DMS153 treated with DMSO at 0.1 percent for 48 hours (cell line): ENCODE data around the gene USO1.
"Not testable (repeated sequence)": the region's sequence is repeated elsewhere in the genome, so short reads cannot be mapped to it uniquely, and the experiment has no call there.

Source experiments
- DNase-seq: peaks from one replicate; lab custom pipeline; 2025; ENCODE audit not compliant: unreplicated experiment; lab: John Stamatoyannopoulos, UW

The USO1 gene, protein sequence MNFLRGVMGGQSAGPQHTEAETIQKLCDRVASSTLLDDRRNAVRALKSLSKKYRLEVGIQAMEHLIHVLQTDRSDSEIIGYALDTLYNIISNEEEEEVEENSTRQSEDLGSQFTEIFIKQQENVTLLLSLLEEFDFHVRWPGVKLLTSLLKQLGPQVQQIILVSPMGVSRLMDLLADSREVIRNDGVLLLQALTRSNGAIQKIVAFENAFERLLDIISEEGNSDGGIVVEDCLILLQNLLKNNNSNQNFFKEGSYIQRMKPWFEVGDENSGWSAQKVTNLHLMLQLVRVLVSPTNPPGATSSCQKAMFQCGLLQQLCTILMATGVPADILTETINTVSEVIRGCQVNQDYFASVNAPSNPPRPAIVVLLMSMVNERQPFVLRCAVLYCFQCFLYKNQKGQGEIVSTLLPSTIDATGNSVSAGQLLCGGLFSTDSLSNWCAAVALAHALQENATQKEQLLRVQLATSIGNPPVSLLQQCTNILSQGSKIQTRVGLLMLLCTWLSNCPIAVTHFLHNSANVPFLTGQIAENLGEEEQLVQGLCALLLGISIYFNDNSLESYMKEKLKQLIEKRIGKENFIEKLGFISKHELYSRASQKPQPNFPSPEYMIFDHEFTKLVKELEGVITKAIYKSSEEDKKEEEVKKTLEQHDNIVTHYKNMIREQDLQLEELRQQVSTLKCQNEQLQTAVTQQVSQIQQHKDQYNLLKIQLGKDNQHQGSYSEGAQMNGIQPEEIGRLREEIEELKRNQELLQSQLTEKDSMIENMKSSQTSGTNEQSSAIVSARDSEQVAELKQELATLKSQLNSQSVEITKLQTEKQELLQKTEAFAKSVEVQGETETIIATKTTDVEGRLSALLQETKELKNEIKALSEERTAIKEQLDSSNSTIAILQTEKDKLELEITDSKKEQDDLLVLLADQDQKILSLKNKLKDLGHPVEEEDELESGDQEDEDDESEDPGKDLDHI

DNA sequence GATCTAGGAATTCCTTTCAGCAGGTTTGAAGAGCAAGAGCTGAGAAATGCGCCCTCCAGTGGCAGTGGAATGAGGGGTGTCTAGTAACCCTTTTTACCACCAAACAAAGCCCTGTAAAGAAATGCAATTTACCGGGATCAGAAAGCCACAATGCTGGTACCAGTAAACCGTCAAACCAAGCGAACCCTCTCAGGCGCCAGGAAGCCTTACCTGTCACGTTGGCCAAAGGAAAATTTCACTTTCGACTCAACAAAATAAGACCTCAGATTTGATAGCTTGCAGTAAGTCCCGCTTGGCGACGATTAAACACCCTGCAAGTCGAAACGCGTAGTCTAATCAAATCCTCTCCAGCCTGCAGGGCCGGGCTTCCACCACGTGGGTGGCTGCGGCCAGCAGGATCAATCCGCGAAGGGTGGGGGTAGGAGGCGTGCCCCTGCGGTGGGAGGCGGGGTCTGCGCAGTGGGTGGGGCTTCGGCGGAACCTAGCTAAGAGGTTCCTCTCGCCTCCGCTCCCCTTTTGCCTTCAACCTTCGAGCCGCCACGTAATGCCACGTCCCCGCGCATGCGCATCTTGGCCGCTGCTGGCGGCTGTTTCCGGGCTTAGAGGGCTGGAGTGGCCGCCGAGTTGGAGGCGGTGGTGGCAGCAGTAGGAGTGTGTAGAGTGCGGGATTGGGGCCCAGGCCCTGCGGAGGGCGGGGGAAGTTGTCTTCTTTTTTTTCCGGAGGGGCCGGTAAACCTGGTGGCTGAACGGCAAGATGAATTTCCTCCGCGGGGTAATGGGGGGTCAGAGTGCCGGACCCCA is at the start of gene USO1:
Gene USO1, plus strand, starts transcription at position 512 of the 801 bp plus-strand sequence. Its CDS starts 243 bp downstream, at position 755.
- peak; percentile 99 for DNase-seq

DNA sequence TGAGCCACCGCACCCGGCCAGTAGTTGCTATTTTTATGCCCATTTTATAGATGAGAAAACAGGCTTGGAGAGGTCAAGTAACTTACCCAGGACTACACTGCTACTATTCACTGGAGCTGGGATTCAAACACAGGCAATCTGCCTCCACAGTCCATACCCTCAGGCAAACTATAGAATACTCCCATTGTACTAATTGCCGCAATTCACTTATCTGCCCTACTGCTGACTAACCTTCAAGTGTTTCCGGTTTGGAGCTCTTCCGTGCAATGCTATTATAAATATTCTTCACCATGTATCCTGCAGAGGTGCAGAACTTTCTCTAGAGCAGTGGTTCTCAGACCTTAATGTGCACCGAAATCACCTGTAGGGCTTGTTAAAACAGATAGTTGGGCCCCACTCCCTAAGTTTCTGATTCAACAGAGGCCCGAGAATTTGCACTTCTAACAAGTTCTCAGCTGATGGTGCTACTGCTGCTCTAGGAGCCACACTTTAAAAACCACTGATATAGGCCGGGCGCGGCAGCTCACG is 49.3 kb upstream of the USO1 start:
- no peak for DNase-seq

DNA sequence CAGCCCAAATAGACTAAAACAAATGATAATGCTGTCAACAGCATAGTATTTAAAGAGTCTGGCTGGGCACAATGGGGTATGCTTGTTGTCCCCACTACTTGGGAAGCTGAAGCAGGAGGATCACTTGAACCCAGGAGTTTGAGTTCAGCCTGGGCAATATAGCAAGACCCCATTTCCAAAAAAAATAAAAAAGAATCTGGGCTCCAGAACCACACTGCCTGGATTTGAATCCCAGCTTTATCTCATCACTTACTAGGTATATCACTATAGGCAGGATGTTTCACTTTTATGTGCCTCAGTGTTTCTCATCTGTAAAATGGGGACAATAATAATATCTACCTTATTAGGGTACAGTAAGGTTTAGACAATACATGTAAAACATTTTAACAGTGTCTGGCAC is 45.9 kb upstream of the USO1 start:
- no peak for DNase-seq

DNA sequence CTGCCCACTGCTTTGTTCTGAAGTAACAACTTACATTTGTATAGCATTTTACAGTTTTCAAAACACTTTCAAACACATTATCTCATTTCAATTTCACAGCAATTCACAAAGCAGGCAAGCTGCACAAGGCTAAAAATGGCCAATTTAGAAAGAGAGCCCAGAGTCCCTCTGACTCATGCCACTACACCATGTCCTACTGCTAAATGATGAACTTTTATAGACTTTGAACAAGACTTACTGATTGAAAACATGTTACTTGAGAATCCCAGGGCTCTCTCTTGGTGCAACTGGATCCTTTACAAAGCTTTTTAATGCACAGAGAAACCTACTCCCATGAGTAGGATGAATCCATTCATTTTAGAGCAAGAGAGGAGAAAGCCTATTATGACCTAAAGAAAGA is 45.4 kb upstream of the USO1 start:
- DNase-seq, result no peak

DNA sequence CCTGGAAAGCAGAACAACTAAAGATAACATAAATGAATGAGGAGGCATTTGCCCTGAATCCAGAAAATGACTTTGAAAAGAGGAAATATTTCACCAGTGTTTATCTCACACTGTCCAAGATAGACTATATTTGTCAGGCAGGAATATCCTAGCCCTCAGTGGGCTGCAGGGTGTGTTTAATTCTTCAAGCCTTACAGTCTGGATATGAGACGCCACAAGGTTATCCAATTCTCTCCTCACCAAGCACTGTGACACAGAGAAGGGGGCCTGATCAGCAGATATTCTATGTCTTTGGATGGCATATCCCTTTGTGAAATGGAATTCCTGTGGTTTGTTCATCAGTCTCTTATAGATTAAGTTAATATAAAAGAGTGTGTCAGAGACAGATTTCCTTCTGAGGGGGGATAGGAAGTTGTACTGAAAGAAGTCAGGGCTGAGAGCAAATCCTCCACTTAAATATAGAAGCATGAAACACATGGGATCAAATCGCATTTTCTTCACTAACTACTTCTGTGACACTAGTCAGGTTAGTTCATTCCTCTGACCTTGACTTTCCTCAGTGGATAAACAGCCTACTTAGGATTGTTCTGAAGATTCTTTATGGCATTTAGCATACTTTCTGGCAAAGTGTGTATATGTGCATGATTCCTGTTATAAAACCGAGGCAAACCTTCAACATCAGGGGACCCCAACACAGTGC is 44.4 kb upstream of the USO1 start:
- DNase-seq, result no peak

DNA sequence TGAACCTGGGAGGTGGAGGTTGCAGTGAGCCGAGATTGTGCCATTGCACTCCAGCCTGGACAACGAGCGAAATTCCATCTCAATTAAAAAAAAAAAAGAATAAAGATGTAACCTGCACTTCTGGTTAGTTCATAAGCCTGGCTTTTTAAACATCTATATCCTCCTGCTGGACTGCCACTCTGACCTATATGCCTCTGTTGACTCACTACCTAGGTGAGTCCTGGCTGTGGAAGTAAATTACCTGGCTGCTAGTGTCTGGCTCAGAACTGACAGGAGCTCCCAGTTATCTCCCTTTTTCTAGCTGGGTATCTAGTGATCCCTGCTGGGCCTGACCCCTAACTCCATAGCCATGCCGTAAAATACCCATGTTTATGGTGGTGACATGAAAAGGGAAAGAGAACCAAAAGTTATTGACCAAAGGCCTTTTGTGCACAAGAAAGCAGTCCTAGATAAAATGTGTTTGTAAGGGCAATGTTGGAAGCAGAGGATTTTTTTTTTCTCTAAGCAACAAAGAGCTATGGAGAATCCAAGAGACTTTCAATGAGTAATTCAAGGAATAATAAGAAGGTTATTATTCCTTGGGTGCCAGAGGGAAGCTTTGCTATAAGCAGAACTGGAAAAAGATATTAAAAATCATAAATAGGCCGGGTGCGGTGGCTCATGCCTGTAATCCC is 40.8 kb upstream of the USO1 start:
- DNase-seq, result no peak

DNA sequence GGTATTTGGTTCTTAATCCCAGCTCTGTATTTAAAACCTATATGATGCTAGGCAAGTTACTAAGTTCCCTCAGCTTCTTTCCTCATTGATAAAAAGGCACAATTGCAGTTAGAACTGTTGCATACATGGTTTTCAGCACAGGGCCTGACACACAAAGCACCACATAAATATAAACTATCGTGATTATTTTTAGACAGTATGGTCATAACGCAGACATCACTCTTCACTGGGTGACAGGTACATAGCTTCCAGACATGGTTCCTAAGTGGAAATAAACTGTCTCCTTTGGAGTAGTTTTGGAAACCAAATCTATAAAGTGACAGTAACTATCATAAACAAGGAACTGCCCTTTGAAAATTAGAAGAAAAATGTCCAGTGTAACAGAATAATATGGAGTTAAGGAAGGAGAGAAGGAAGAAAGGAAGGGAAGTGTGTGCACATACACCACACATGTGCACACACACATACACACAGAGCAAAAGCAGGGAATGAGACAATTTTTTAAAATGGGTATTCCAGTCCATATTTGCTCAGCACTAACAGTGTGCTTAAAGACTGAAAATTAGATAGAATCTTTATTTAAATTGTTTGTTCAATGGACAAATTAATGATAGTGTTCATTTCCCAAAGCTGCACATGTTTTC is 38.7 kb upstream of the USO1 start:
- DNase-seq, result no peak

DNA sequence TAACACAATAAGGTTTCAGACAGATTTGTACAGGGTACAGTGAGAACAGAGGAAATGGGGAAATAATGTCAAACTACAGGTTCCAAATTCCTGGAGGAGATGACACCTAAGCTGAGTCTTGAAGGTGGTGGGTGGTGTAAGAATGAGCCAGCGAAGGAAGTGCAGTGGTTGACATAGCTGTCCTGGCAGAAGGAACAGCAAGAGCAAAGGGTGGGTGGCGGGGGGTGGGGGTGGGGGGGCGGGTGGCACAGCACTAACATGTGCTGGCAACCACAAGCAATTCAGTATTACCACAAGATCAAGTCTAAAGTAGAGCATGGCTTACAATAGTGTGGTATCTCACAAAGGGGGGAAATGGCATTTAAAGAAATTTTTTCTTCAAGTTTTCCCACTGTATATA is 38.0 kb upstream of the USO1 start:
- DNase-seq, result no peak

DNA sequence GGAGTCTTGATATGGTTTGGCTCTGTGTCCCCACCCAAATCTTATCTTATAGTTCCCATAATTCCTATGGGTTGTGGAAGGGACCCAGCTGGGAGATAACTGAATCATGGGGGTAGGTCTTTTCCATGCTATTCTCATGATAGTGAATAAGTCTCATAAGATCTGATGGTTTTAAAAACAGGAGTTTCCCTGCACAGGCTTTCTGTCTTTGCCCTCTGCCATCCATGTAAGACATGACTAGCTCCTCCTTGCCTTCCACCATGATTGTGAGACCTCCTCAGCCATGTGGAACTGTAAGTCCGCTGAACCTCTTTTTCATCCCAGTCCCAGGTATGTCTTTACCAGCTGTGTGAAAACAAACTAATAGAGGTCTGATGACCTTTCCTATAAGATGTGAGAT is 37.3 kb upstream of the USO1 start:
- DNase-seq, result not testable (repeated sequence)

DNA sequence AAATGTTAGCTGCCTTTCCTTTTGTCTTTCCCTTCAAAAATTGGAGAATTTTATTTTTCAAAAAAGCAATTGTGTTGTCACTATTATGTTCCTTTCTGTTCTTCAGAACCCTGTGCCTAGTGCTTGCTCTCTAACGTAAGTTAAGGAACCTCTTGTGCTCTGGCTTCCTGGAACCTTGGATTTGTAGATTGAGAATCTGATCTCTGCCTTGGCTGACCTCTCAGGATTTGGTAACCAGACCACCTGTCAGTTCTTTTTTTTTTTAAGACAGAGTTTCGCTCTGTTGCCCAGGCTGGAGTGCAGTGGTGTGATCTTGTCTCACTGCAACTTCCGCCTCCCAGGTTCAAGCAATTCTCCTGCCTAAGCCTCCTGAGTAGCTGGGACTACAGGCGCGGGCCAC is 32.3 kb upstream of the USO1 start:
- not testable (repeated sequence) for DNase-seq

DNA sequence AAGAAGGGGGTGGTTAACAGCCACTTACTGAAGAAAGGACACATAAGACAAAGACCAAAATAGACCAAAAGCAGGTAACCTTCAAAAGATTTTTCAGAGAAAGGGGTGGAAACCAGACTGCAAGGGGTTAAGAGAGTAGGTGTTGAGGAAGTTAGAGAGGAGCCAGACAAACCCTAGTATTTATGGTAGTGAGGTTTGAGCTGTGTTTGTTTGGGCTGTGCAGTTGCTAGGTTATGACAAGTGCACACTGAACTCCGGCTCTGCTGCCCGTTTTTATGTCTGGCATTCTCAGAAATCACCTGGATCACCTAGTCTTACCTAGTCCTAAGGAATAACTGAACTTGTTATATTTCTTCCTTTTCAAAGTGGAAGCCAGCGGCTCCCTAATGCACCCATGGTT is 28.3 kb upstream of the USO1 start:
- DNase-seq, result no peak

DNA sequence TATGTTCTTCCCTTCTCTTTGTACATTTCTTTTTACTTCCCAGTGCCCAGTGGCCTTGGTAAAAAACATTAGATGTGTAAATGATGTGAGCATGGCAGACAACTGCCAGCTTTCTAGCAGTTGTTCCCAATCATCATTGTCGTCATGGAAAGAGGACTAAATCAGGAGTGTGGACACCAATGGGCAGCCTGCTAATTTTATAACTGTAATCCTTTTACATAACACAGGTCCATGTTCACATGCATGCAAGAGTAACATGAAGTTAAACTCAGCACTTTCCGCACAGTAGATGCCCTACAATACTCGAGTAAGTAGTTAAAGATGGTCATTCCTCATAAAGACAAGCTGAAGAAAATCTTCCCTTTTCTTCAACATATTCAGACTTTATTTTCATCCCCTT is 27.8 kb upstream of the USO1 start:
- DNase-seq, result no peak

DNA sequence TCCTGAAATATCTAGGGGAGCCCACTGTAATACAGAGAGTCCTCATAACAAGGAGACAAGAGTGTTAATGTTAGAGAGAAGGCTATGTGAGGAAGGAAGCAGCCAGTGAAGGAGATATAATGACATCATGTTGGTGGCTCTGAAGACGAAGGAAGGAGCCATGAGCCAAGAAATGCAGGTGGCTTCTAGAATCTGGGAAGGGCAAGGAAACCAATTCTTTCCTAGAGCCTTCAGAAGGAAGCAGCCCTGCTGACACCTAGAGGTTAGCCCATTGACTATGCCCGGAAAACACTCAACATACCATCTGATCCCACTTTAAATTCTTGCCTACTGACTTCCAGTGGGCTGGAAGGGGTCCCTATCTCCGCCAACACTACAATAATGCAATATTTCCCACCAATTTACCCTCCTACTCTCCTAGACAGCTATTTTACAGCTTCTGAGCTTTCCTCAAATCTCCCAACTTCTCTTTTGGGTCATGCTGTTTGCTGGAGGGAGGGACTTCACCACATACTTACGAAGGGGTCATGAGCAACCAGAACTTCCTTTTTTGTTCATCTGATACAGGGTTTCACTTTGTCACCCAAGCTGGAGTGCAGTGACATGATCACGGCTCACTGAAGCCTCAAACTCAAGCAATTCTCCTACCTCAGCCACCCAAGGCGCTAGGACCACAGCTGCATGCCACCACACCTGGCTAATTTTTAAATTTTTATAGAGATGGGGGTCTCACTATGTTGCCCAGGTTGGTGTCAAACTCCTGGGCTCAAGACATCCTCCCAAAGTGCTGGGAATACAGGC is 26.0 kb upstream of the USO1 start:
- no peak for DNase-seq

DNA sequence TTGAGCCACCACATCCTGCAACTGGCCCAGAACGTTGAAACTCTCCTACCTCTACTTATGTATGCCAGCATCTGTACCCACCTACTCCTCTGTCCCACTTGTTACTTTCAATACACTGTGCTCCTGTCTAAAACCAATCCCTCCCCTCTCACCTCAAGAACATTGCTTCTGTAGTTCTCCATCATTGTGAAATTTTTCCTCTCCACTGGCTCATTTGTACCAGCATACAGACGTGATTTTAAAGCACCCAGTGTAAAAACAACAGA is 25.5 kb upstream of the USO1 start:
- DNase-seq, result no peak

DNA sequence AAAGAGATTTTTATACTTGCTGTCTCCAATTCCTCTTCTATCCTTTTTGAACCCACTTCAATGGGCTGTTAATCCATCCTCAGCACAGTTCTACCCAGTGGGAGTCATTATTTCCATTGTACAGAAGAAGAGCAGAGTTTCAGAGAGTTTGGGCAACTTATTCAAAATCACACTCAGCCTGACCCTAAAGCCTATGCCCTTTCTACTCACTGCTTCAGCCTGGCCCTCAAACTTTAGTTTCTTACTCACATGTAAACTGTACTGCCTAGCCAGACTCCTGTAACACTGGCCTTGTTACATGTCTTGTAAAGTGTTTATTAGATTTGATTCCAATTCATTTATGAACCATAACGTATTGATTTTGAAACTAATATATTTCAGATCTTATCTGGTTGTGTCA is 25.1 kb upstream of the USO1 start:
- no peak for DNase-seq

DNA sequence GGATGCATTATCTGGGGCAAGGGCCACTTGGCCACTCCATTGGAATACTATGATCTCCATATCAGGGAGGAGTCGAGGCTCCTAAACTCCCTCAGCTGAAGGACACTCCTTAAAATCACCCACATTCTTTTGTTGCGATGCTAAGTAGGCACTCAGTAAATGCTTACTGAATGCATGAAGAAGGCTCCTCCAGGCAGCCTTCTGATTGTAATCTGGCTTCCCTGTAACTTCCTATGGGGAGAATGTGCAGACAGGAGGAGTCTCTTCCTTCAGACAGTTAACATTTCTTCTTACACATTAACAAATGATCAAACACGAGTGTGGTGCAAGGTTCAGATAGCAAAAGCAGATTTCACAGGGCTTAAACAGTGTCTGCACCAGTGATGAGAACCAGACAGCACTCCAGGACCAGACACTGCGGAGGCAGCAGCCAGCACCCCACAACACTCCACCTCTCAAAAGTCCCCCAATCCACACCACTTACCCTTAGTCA is 21.4 kb upstream of the USO1 start:
- no peak for DNase-seq

DNA sequence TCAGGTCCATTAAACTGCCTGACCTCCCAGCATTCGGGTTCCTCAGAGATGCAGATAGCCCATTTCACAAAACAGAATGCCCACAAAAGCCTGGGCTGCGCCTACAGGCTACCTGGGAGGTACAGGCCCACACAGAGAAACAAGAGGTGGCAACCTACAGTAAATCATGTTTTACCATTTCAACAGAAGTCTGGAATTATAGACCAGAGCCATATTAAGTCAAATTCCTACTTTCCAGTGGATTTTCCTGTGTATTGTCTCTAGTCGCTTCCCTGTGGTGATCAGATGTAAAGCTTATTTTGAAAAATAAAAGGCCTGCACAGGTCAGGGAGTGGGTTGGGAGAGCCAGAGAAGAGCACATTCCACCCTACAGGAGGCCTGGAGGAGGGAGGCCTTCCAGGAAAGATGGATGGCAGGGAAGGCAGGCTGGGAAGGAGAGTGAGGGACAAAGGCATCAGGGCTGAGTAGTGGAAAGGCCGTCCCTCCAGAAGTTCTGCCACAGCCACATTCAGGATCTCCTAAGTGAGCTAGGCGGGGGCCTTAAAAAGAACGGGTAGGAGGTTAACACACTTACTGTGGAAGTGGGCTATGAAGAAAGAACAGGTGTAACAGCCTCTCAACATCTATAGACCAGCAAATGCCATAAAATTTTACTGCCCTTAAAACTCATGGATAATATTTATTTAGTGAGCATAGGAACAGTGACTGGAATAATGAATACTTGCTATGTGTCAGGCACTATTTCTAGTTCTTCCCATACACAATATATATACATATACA is 19.0 kb upstream of the USO1 start:
- no peak for DNase-seq

DNA sequence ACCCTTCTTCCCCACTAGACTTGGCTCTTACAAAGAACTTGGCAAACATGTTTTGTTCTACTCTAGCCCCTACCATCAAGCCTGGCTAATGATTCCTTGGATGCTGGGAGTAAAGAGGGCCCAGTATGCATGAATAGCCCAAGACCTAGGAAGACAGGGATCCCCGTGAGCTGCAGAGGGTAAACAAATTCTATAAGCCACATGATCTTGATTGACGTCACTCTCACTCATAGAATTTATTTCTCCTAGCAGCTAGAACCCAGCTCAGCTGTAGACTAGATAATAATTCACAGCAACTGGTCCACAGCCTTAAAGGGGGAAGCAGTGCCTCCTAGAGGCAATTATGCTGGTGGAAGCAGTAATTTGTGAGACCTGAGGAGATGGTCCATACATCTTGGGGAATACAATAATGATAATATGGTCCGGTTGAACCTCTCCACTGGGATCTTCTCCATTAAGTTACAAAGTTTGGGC is 16.1 kb upstream of the USO1 start:
- DNase-seq, result no peak
